Sigmoid colon (tissue), 4 donors: ENCODE measurements around the gene QARS1.

Experiments
- POLR2A ChIP-seq, 2 donors: fragments of 450-650 bp; IDR thresholded peaks; one replicate each; pipeline ENCODE4 v1.6.1; 2016; ENCODE audit warnings: antibody characterized with exemption in 2 of 2, mild to moderate bottlenecking in 2 of 2, moderate library complexity in 2 of 2
- POLR2AphosphoS5 ChIP-seq, 4 donors: sonication (generic); formaldehyde crosslinking; IDR thresholded peaks; one replicate each; pipeline ENCODE4 v1.6.1; 2017; ENCODE audit warnings: antibody characterized with exemption in 4 of 4
- TF ChIP-seq, protein P1 (sequence below), 4 experiments: fragments of 450-650 bp in 3 of 4; fragments of 200-600 bp in 1 of 4; IDR thresholded peaks; one replicate each; pipeline ENCODE4 v1.5.1; 2016 to 2019; ENCODE audit warnings: antibody characterized with exemption in 4 of 4, mild to moderate bottlenecking in 3 of 4, moderate library complexity in 2 of 4

DNA sequence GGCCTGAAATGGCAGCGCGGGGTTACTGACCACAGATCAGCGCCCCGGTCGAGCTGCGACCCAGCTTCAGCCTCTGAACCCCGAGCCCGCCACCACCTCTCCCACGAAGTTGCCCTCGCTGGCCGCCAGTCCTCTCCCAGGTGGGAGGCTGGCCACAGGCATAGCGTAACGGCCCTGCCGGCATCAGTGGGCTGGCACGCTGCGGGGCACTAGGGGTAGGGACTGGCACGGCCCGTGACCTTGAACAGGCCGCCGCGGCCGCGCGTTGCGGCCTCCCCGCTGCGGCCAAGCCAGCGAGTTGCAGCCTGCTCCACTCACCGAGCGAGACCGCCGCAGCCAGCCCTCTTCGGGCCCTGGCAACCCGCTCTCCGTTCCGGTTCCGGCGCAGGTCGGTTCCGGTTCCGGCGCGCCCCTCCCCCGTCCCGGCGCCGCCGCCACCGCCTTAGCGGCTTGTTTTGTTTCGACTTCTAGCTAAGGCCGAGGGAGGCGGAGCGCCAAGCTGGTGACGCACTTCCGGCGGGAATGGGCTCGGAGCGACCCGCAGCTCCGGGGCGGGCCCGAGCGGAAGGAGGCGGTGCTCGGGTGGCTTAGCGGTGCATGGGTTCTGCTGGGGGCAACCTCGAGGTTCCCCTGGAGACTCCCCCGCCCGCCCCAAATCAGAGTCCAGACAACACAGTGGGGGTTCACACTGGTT, 16.0 kb upstream of the QARS1 start, which contains the start of gene USP19:
- TF ChIP-seq, protein P1, sequence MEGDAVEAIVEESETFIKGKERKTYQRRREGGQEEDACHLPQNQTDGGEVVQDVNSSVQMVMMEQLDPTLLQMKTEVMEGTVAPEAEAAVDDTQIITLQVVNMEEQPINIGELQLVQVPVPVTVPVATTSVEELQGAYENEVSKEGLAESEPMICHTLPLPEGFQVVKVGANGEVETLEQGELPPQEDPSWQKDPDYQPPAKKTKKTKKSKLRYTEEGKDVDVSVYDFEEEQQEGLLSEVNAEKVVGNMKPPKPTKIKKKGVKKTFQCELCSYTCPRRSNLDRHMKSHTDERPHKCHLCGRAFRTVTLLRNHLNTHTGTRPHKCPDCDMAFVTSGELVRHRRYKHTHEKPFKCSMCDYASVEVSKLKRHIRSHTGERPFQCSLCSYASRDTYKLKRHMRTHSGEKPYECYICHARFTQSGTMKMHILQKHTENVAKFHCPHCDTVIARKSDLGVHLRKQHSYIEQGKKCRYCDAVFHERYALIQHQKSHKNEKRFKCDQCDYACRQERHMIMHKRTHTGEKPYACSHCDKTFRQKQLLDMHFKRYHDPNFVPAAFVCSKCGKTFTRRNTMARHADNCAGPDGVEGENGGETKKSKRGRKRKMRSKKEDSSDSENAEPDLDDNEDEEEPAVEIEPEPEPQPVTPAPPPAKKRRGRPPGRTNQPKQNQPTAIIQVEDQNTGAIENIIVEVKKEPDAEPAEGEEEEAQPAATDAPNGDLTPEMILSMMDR (IDR thresholded peaks at IDR 0.05), result no peak
- TF ChIP-seq POLR2A (IDR thresholded peaks at IDR 0.05) (peak; percentile 79 to 86), POLR2AphosphoS5 (IDR thresholded peaks at IDR 0.05) (peak; percentile 84 to 98 (median 95))
